ENCODE results near the gene ZNF335.
"Not testable (repeated sequence)": the region's sequence is repeated elsewhere in the genome, so short reads cannot be mapped to it uniquely, and the experiment has no call there.

ZNF335 gene

GRCh38 chr20:45959126-45959525 lies 12.9 kb downstream of the ZNF335 start:
- H3K27ac ChIP-seq (ENCODE audit: low read length): no peak overlapping the region
- H3K36me3 ChIP-seq (ENCODE audit: control insufficient read depth in 1 of 2, insufficient read depth in 2 of 2, low read length in 2 of 2): peaks cover 64 to 78% of the 10 kb centered on the region in 2 donors
- H3K9me3 ChIP-seq (ENCODE audit: control insufficient read depth in 1 of 2, low read length in 2 of 2): peaks cover 0 to 4% of the 10 kb centered on the region in 2 donors
- no peaks in the 10 kb centered on the region for H3K27me3 ChIP-seq (ENCODE audit: low read depth, low read length)
- no peak overlapping the region for H3K4me3 ChIP-seq (ENCODE audit: low read depth in 1 of 2, low read length in 2 of 2)
- no peaks in the 10 kb centered on the region for H3K4me1 ChIP-seq (ENCODE audit: control insufficient read depth in 1 of 2, insufficient read depth in 2 of 2, low read length in 2 of 2)

DNA sequence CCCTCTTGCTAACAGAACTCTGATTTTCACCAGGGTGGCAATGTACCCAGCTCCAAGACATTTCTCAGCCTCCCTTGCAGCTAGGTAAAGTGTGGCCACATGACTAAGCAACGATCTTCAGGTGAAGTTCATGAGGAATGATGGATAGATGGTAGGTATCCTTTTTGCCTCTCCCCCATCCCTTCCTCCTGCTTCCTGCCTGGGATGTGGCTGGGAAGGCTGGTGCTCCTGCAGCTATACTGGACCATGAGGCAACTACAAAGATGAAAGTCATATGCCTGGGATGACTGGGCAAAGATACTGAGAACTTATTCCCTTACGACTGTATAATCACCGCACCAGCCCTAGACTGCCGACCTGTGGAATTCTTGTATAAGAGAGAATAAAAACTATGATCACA lies 13.4 kb downstream of the ZNF335 start:
- no peaks in the 10 kb centered on the region for H3K27me3 ChIP-seq (ENCODE audit: low read depth, low read length)
- peaks cover 60 to 78% of the 10 kb centered on the region in 2 donors for H3K36me3 ChIP-seq (ENCODE audit: control insufficient read depth in 1 of 2, insufficient read depth in 2 of 2, low read length in 2 of 2)

DNA sequence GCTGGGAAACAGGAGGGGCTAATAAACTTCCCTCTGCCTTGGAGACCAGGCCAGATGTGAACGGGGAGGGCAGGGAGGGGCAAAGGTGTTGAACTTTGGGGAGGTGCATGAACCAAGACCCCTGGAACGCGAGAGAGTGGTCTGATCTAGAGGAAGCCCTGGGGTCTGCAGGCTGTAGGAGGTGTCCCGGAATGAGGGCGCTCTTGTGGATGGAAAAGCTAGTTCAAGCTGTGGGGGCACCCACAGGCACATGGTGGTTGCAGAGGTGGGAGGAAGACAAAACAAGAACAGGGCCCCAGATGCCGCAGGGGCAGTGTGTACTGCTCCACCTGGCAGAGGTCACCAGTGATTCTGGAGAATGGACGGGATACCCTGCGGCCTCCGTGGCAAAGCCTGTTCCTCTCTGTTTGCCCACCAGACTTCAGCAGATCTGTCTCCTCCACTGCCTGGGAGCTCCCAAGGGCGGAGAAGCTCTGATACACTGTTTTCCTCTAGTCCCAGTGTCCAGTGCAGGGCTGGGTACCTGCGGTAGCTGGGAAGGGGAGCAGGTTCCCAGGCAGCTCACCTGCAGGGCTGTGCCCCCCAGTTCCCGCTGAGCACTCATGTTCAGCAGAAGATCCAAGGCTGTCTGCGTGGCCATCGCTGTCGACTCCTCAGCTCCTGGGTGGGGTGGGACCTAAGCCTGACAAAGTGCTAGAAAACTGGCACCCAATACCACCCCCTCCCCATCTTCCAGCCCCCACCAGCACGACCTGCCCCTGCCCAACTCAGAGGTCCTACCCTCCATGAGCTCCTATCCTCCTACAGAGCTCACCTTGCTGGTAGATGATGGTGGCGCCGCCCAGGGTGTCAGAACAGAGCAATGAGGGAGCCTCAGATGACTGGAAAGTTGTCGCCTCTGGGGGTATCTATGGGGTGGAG lies 14.7 kb downstream of the ZNF335 start:
- Histone ChIP-seq H3K4me3 (ENCODE audit: low read depth in 1 of 2, low read length in 2 of 2) (no peak overlapping the region), H3K27ac (ENCODE audit: low read length) (no peak overlapping the region), H3K9me3 (ENCODE audit: control insufficient read depth in 1 of 2, low read length in 2 of 2) (peaks cover 0 to 4% of the 10 kb centered on the region in 2 donors), H3K36me3 (ENCODE audit: control insufficient read depth in 1 of 2, insufficient read depth in 2 of 2, low read length in 2 of 2) (peaks cover 63 to 81% of the 10 kb centered on the region in 2 donors), H3K4me1 (ENCODE audit: control insufficient read depth in 1 of 2, insufficient read depth in 2 of 2, low read length in 2 of 2) (no peaks in the 10 kb centered on the region), H3K27me3 (ENCODE audit: low read depth, low read length) (no peaks in the 10 kb centered on the region)

More for the DNA sequence above, 13.4 kb downstream of the ZNF335 start:
- H3K27ac ChIP-seq (ENCODE audit: low read length): no peak overlapping the region
- H3K4me1 ChIP-seq (ENCODE audit: control insufficient read depth in 1 of 2, insufficient read depth in 2 of 2, low read length in 2 of 2): no peaks in the 10 kb centered on the region
- peaks cover 0 to 4% of the 10 kb centered on the region in 2 donors for H3K9me3 ChIP-seq (ENCODE audit: control insufficient read depth in 1 of 2, low read length in 2 of 2)
- H3K4me3 ChIP-seq (ENCODE audit: low read depth in 1 of 2, low read length in 2 of 2): no peak overlapping the region

- H3K27me3 ChIP-seq (ENCODE audit: low read depth, low read length); H3K4me3 ChIP-seq (ENCODE audit: low read depth in 1 of 2, low read length in 2 of 2); H3K9me3 ChIP-seq (ENCODE audit: control insufficient read depth in 1 of 2, low read length in 2 of 2); H3K27ac ChIP-seq (ENCODE audit: low read length); H3K4me1 ChIP-seq (ENCODE audit: control insufficient read depth in 1 of 2, insufficient read depth in 2 of 2, low read length in 2 of 2): not testable (repeated sequence)
- H3K36me3 ChIP-seq (ENCODE audit: control insufficient read depth in 1 of 2, insufficient read depth in 2 of 2, low read length in 2 of 2): peaks cover 63 to 81% of the 10 kb centered on the region in 2 donors
Observed at GRCh38 chr20:45956326-45956725, 15.7 kb downstream of the ZNF335 start.

- H3K4me1 ChIP-seq (ENCODE audit: control insufficient read depth in 1 of 2, insufficient read depth in 2 of 2, low read length in 2 of 2): no peaks in the 10 kb centered on the region
- H3K36me3 ChIP-seq (ENCODE audit: control insufficient read depth in 1 of 2, insufficient read depth in 2 of 2, low read length in 2 of 2): peaks cover 56 to 81% of the 10 kb centered on the region in 2 donors
- no peak overlapping the region for H3K27ac ChIP-seq (ENCODE audit: low read length)
- H3K4me3 ChIP-seq (ENCODE audit: low read depth in 1 of 2, low read length in 2 of 2): no peak overlapping the region
- no peaks in the 10 kb centered on the region for H3K27me3 ChIP-seq (ENCODE audit: low read depth, low read length)
- no peaks in the 10 kb centered on the region for H3K9me3 ChIP-seq (ENCODE audit: control insufficient read depth in 1 of 2, low read length in 2 of 2)
Observed at GRCh38 chr20:45953672-45954071, 18.3 kb downstream of the ZNF335 start.

- Histone ChIP-seq H3K27me3 (ENCODE audit: low read depth, low read length) (no peaks in the 10 kb centered on the region), H3K9me3 (ENCODE audit: control insufficient read depth in 1 of 2, low read length in 2 of 2) (no peaks in the 10 kb centered on the region), H3K36me3 (ENCODE audit: control insufficient read depth in 1 of 2, insufficient read depth in 2 of 2, low read length in 2 of 2) (peaks cover 56 to 81% of the 10 kb centered on the region in 2 donors), H3K4me1 (ENCODE audit: control insufficient read depth in 1 of 2, insufficient read depth in 2 of 2, low read length in 2 of 2) (no peaks in the 10 kb centered on the region), H3K4me3 (ENCODE audit: low read depth in 1 of 2, low read length in 2 of 2) (no peak overlapping the region), H3K27ac (ENCODE audit: low read length) (no peak overlapping the region)
Observed at GRCh38 chr20:45952861-45953260, 19.1 kb downstream of the ZNF335 start.

- Histone ChIP-seq H3K4me3 (ENCODE audit: low read depth in 1 of 2, low read length in 2 of 2) (no peak overlapping the region), H3K27me3 (ENCODE audit: low read depth, low read length) (no peaks in the 10 kb centered on the region), H3K9me3 (ENCODE audit: control insufficient read depth in 1 of 2, low read length in 2 of 2) (no peaks in the 10 kb centered on the region), H3K36me3 (ENCODE audit: control insufficient read depth in 1 of 2, insufficient read depth in 2 of 2, low read length in 2 of 2) (peaks cover 54 to 81% of the 10 kb centered on the region in 2 donors), H3K4me1 (ENCODE audit: control insufficient read depth in 1 of 2, insufficient read depth in 2 of 2, low read length in 2 of 2) (no peaks in the 10 kb centered on the region), H3K27ac (ENCODE audit: low read length) (no peak overlapping the region)
Observed at GRCh38 chr20:45951925-45952834, 19.8 kb downstream of the ZNF335 start.

GRCh38 chr20:45950330-45950646 lies 21.7 kb downstream of the ZNF335 start:
- peaks cover 63 to 89% of the 10 kb centered on the region in 2 donors for H3K36me3 ChIP-seq (ENCODE audit: control insufficient read depth in 1 of 2, insufficient read depth in 2 of 2, low read length in 2 of 2)
- H3K4me1 ChIP-seq (ENCODE audit: control insufficient read depth in 1 of 2, insufficient read depth in 2 of 2, low read length in 2 of 2): no peaks in the 10 kb centered on the region
- H3K27me3 ChIP-seq (ENCODE audit: low read depth, low read length): no peaks in the 10 kb centered on the region
- no peak overlapping the region for H3K27ac ChIP-seq (ENCODE audit: low read length)
- H3K4me3 ChIP-seq (ENCODE audit: low read depth in 1 of 2, low read length in 2 of 2): no peak overlapping the region
- no peaks in the 10 kb centered on the region for H3K9me3 ChIP-seq (ENCODE audit: control insufficient read depth in 1 of 2, low read length in 2 of 2)

DNA sequence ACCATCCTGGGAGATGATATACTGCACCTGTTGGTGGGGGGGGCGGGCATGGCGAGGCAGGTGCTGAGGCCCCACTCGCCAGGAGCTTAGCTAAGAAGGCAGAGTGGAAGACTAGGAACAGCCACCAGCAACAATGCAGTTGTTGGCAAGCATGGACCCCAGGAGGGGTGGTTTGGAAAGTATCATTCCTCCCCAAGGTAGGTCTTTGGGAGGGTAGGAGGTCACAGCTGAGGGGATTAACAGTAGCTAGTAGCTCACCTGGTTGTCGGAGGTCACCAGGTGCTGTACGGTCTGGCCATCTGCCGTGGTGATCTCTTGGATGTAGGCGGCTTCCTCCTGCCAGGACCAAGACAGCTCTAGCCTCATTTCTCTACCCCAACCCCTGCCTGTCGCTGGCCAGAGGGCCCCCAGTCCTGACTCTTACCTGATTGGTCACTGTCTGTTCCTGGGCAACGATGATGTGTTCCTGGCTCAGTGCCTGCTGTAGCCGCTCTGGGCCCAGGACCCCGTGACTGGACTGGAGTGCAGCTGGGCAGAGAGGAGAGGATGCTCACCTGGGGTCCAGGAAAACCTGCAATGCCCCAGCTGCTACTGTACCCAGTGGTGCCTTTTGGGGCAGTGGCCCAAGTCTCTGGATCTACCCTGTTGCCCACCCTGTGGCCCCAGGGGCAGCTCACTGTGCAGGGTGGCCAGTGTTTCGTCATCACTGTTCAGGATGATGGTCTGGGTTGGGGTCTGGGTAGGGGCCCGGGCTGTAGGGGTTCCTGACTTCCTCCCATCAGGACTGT lies 22.3 kb downstream of the ZNF335 start:
- no peaks in the 10 kb centered on the region for H3K4me1 ChIP-seq (ENCODE audit: control insufficient read depth in 1 of 2, insufficient read depth in 2 of 2, low read length in 2 of 2)
- H3K27me3 ChIP-seq (ENCODE audit: low read depth, low read length): no peaks in the 10 kb centered on the region
- no peak overlapping the region for H3K27ac ChIP-seq (ENCODE audit: low read length)
- no peak overlapping the region for H3K4me3 ChIP-seq (ENCODE audit: low read depth in 1 of 2, low read length in 2 of 2)
- no peaks in the 10 kb centered on the region for H3K9me3 ChIP-seq (ENCODE audit: control insufficient read depth in 1 of 2, low read length in 2 of 2)
- peaks cover 68 to 94% of the 10 kb centered on the region in 2 donors for H3K36me3 ChIP-seq (ENCODE audit: control insufficient read depth in 1 of 2, insufficient read depth in 2 of 2, low read length in 2 of 2)

- no peaks in the 10 kb centered on the region for H3K4me1 ChIP-seq (ENCODE audit: control insufficient read depth in 1 of 2, insufficient read depth in 2 of 2, low read length in 2 of 2)
- peaks cover 76 to 100% of the 10 kb centered on the region in 2 donors for H3K36me3 ChIP-seq (ENCODE audit: control insufficient read depth in 1 of 2, insufficient read depth in 2 of 2, low read length in 2 of 2)
- no peaks in the 10 kb centered on the region for H3K27me3 ChIP-seq (ENCODE audit: low read depth, low read length)
- H3K27ac ChIP-seq (ENCODE audit: low read length): no peak overlapping the region
- no peak overlapping the region for H3K4me3 ChIP-seq (ENCODE audit: low read depth in 1 of 2, low read length in 2 of 2)
- no peaks in the 10 kb centered on the region for H3K9me3 ChIP-seq (ENCODE audit: control insufficient read depth in 1 of 2, low read length in 2 of 2)
Observed at GRCh38 chr20:45948742-45949541, 23.1 kb downstream of the ZNF335 start.
